ENCODE measurements around the gene KAT6B. TPM values are rescaled to one million over a fixed set of nuclear protein-coding genes. Genes with fewer than 3 reads are reported as not detected.
A peak's percentile ranks its signal among the peaks of the same experiment; 100 is the strongest.

The KAT6B gene
- total RNA-seq, 1 experiment from 2014 or later = 10.7 TPM

DNA sequence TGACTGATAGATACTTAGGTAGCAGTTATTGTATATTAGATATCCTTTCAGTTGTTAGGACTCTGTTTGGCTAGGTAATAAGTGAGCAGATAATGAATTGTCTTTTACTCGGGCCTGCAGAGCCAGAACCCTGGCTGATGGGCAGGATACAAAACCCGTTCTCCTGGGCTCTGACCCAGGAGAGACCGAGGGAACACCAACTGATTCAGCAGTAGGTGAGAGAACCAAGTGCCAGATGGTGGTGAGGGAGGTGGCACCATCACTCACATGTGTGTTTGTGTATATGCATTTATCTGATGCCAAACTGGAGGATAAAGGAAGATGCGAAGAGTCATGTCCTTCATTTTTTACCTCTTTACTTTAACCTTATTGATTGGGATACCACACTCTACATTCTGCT lies 169.4 kb downstream of the KAT6B start:
- Histone ChIP-seq H3K36me3 (no peaks in the 10 kb centered on the region; the same call in none of the 2 replicates), H3K27ac (no peak overlapping the region), H3K4me1 (replicated peaks) (no peaks in the 10 kb centered on the region), H3K4me3 (no peak overlapping the region), H3K9me3 (replicated peaks) (no peaks in the 10 kb centered on the region), H3K27me3 (replicated peaks) (no peaks in the 10 kb centered on the region)
- DNase-seq (ENCODE audit: low read depth in 1 of 2, low spot score in 2 of 2) = no peak

DNA sequence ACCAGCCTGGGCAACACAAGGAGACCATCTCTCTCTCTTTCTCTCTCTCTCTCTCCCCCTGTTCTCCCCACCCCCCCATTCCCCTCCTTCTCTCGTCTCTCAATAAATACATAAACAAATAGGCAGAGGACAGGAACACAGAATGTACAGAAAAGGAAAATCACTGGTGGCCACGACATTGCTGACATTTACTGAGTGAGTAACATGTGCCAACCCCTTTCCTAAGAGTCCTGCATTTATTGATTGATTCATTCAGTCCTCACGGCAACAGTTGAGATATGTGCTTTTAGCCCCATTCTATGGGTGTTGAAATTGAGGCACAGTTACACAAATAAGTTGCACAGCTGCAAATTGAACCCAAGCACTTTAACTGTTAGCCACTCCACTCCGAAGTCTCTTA lies 170.8 kb downstream of the KAT6B start:
- no peak for DNase-seq (ENCODE audit: low read depth in 1 of 2, low spot score in 2 of 2)
- Histone ChIP-seq H3K4me3 (no peak overlapping the region), H3K36me3 (no peaks in the 10 kb centered on the region; the same call in none of the 2 replicates), H3K9me3 (replicated peaks) (no peaks in the 10 kb centered on the region), H3K27ac (no peak overlapping the region), H3K4me1 (replicated peaks) (no peaks in the 10 kb centered on the region), H3K27me3 (replicated peaks) (no peaks in the 10 kb centered on the region)

DNA sequence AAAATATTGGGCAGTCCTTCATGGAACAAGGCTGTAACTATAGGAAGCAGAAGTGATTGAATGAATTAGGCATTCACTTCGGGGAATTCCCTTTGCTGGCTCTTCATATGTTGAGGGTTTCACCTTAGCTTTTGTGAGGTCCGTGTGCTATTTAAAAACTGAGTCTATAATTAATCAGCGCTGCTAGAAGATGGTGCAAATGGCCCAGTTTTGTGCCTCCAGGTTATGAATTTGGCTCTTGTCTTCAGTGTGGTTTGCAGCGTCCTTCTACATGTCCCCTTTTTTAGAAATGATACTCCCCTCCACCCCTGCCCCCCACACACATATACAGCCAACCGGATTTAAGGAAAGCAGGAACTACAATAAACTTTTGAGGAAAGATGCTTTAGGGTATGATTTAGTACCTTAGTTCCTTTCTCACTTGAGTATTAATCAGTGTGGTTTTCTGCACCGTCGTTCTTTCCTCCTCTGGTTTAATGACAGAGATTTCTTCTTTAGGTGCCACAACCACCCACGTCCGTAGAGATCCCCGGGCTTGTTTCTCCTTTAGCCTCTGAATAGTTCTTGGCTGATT lies 174.4 kb downstream of the KAT6B start:
- Histone ChIP-seq H3K27ac (no peak overlapping the region), H3K4me1 (replicated peaks) (no peaks in the 10 kb centered on the region), H3K36me3 (no peaks in the 10 kb centered on the region; the same call in 1 of the 2 replicates), H3K9me3 (replicated peaks) (no peaks in the 10 kb centered on the region), H3K4me3 (no peak overlapping the region), H3K27me3 (replicated peaks) (no peaks in the 10 kb centered on the region)
- no peak for DNase-seq (ENCODE audit: low read depth in 1 of 2, low spot score in 2 of 2)

DNA sequence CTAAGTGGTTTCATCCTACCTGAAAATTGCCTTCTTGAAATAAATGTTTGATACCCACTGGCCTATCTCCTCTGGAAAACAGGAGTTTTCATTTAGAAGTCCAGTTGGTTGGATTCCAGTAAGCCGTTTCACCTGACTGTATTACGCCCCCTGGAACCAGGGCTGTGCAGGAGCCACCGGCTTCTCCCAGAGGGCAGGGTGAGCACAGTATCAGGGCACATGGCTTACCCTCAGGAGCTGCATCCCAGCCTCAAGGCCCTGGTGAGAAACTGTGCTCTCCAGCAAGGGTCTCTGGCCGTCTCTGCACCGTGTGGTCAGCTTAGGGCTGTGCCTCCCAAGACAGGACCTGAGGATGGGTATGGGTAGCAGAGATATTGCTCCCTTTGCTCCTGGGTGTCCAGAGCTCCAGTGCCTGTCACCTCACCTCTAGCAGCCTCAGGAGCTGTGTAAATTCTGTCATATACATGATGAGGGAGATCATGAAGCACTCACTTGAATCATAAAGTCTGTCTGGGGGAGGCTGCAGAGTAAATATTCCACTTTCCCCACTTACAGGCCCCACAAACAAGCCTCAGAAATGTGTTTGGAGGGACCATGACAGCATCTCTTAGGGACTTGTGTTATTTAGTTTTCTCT lies 175.4 kb downstream of the KAT6B start:
- Histone ChIP-seq H3K27me3 (replicated peaks) (no peaks in the 10 kb centered on the region), H3K36me3 (no peaks in the 10 kb centered on the region; the same call in 1 of the 2 replicates), H3K4me1 (replicated peaks) (no peaks in the 10 kb centered on the region), H3K9me3 (replicated peaks) (no peaks in the 10 kb centered on the region), H3K4me3 (no peak overlapping the region), H3K27ac (no peak overlapping the region)
- DNase-seq (ENCODE audit: low read depth in 1 of 2, low spot score in 2 of 2) = no peak

DNA sequence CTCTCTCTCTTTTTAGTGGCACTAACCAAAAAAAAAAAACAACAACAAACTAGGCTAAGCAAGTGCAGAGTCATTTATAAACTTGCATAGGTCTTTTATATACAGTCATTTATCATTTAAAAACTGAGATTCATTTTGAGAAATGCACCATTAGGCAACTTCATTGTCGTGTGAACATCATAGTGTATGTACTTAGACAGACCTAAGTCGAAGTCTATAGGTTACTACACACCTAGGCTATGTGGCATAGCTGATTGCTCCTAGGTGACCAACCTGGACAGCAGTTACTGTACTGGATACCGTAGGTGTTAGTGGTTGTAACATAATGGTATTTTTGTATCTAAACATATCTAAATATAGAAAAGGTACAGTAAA lies 175.9 kb downstream of the KAT6B start:
- H3K4me1 ChIP-seq (replicated peaks) = no peaks in the 10 kb centered on the region
- no peaks in the 10 kb centered on the region for H3K27me3 ChIP-seq (replicated peaks)
- H3K9me3 ChIP-seq (replicated peaks) = no peaks in the 10 kb centered on the region
- H3K27ac ChIP-seq = no peak overlapping the region
- DNase-seq (ENCODE audit: low read depth in 1 of 2, low spot score in 2 of 2) = no peak
- H3K36me3 ChIP-seq = no peaks in the 10 kb centered on the region; the same call in 1 of the 2 replicates
- no peak overlapping the region for H3K4me3 ChIP-seq

DNA sequence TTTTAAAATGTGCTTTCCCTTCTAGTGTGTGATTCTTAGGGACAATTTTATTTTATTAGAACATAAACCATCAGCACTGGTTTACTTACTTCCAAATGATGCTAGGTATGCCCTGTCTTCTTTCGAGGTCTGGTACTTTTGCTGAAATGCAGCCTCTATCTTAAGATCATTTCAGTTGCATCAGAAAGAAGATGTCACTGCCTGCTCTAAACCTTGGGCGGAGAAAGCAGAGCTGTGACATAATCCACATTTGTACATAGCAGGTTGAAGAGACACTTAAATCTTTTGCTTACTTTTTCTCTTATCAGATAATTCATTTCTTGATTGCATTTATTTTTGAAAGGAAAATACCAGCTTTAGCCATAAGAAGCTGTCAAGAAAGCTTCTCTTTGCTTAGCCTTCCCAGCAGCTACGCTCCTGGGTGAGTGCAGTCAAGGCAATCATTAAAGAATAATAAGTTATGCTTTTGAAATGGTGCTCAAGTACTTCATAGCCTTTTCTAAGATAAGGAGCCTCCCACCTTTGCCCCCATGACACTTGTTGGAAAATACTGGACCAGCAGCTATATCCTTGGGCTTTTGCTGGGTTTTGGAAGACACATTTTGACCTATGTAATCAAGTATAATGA lies 176.7 kb downstream of the KAT6B start:
- H3K27me3 ChIP-seq (replicated peaks) = no peaks in the 10 kb centered on the region
- no peaks in the 10 kb centered on the region for H3K4me1 ChIP-seq (replicated peaks)
- no peaks in the 10 kb centered on the region for H3K9me3 ChIP-seq (replicated peaks)
- H3K27ac ChIP-seq = no peak overlapping the region
- no peak overlapping the region for H3K4me3 ChIP-seq
- DNase-seq (ENCODE audit: low read depth in 1 of 2, low spot score in 2 of 2) = no peak
- no peaks in the 10 kb centered on the region; the same call in 1 of the 2 replicates for H3K36me3 ChIP-seq

DNA sequence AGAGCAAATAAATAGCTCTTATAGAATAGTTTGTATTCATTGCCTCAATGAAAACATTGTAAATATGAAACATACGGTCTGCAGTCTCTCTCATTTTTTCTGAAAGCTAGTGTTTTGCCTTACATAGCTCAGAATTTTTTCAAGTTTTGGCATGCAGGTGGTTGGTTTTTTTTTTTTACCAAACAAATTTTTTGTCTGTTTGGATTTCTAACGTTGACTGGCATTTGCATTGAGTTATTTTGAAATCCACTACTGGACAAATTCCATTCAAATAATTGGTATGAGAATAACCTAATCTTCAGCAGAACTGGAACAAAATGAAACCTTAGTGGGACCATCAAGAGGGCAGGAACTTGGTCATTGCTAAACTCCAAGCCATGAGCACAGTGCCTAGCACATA lies 177.5 kb downstream of the KAT6B start:
- Histone ChIP-seq H3K36me3 (no peaks in the 10 kb centered on the region; the same call in 1 of the 2 replicates), H3K4me3 (no peak overlapping the region), H3K27me3 (replicated peaks) (no peaks in the 10 kb centered on the region), H3K4me1 (replicated peaks) (peaks cover under 1% of the 10 kb centered on the region; the same call in 1 of the 2 replicates), H3K9me3 (replicated peaks) (no peaks in the 10 kb centered on the region), H3K27ac (no peak overlapping the region)
- DNase-seq (ENCODE audit: low read depth in 1 of 2, low spot score in 2 of 2) = no peak

DNA sequence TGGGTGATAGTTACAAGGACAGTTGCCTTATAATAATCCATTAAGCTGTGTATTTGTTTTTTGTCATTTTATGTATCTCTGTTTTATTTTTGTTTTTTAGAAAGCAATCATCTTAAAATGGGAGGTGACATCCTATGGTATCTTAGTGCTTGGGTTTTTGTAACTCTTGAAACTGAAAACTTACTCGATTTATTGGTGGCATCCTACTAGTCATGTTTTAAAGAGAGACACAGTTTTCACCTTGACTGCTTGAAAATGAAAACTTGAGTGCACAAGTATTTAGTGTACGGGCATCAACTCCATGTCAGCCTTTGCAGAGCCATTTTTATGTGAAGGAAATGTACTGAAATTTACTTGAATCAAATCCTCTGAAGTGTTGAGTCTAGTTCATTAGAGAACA lies 181.2 kb downstream of the KAT6B start:
- no peak for DNase-seq (ENCODE audit: low read depth in 1 of 2, low spot score in 2 of 2)
- peaks cover 10% of the 10 kb centered on the region for H3K4me1 ChIP-seq (replicated peaks)
- no peaks in the 10 kb centered on the region for H3K36me3 ChIP-seq
- no peak overlapping the region for H3K4me3 ChIP-seq
- no peaks in the 10 kb centered on the region for H3K9me3 ChIP-seq (replicated peaks)
- H3K27me3 ChIP-seq (replicated peaks) = no peaks in the 10 kb centered on the region
- no peak overlapping the region for H3K27ac ChIP-seq

DNA sequence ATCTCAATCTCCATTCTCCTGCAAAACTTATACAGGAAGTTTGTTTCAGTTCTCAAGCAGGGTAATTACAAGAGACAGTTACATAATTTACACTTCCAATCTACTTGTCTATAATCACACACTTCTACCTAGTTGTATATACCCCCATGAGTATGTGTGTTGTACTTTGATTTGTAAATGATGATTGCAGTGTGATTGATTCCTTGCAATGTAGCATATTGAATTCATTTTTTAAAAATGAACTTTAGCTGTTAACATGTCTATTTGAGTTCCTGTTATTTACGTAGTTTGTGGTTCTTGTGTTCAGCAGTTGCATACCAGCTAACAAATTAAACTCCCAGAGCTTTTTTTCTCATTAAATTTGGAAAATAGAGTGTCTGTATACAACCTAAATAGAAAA lies 182.6 kb downstream of the KAT6B start:
- H3K4me3 ChIP-seq = no peak overlapping the region
- peaks cover 10% of the 10 kb centered on the region for H3K4me1 ChIP-seq (replicated peaks)
- no peaks in the 10 kb centered on the region for H3K27me3 ChIP-seq (replicated peaks)
- H3K9me3 ChIP-seq (replicated peaks) = no peaks in the 10 kb centered on the region
- no peaks in the 10 kb centered on the region for H3K36me3 ChIP-seq
- DNase-seq (ENCODE audit: low read depth in 1 of 2, low spot score in 2 of 2) = no peak
- H3K27ac ChIP-seq = no peak overlapping the region

DNA sequence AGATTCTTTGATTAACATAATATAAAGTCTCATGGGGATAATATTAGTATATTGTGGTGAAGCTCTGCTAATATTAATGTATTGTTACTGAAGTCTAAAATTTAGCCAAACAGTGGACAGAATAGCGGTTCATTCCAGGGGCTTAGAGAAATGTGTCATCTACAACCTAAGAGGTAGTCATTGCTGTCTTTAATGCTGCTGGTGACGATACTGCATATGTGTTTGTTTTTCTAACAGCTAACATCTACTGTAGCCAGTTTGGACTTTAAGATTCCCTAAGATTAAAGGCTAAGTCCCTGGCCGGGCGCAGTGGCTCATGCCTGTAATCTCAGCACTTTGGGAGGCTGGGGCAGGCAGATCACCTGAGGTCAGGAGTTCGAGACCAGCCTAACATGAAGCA lies 183.0 kb downstream of the KAT6B start:
- H3K4me3 ChIP-seq = no peak overlapping the region
- H3K27me3 ChIP-seq (replicated peaks) = no peaks in the 10 kb centered on the region
- peak in 1 of 2 experiments; percentile 22 for DNase-seq (ENCODE audit: low read depth in 1 of 2, low spot score in 2 of 2)
- H3K4me1 ChIP-seq (replicated peaks) = peaks cover 10% of the 10 kb centered on the region
- H3K9me3 ChIP-seq (replicated peaks) = no peaks in the 10 kb centered on the region
- H3K27ac ChIP-seq = no peak overlapping the region
- H3K36me3 ChIP-seq = no peaks in the 10 kb centered on the region

DNA sequence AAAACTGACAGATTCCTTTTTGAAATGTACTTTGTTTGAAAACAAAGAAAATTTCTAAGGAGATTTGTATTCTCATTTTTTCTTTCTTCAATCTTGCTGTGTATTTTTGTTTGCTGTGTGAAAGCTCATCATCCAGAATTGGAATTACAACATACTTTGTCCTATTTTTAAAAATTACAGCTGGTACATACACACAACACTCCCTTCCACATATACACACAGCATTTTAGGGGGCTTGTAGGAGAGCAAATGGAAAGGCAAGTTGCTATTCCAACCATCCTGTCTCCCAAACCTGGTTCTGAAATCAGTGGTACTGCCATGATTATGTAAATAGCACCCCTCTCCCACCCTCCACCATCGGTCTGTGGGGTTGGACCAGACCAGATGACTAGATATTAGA lies 184.0 kb downstream of the KAT6B start:
- H3K9me3 ChIP-seq (replicated peaks) = no peaks in the 10 kb centered on the region
- H3K36me3 ChIP-seq = no peaks in the 10 kb centered on the region
- no peak overlapping the region for H3K27ac ChIP-seq
- H3K4me1 ChIP-seq (replicated peaks) = peaks cover 10% of the 10 kb centered on the region
- no peak overlapping the region for H3K4me3 ChIP-seq
- H3K27me3 ChIP-seq (replicated peaks) = no peaks in the 10 kb centered on the region
- no peak for DNase-seq (ENCODE audit: low read depth in 1 of 2, low spot score in 2 of 2)

DNA sequence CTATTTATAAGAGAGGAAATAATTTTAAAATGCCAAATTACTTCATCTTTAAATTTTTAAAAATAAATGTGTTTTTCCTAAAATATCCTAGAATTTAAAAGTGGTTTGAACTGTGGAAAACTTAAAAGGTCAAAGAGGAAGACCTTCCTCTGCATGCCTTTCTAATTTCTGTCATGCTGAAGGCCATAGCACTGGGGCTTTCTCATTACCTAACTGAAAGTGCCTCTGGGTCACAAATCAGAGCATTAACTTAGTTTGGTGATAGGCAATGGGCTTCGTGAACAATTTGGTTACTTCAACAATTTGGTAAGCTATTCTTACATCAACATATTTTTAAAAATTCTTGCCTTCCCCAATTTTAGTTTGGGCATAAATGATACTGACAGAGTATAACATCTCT lies 184.8 kb downstream of the KAT6B start:
- no peaks in the 10 kb centered on the region for H3K9me3 ChIP-seq (replicated peaks)
- DNase-seq (ENCODE audit: low read depth in 1 of 2, low spot score in 2 of 2) = no peak
- H3K36me3 ChIP-seq = no peaks in the 10 kb centered on the region
- no peak overlapping the region for H3K4me3 ChIP-seq
- peaks cover 10% of the 10 kb centered on the region for H3K4me1 ChIP-seq (replicated peaks)
- no peaks in the 10 kb centered on the region for H3K27me3 ChIP-seq (replicated peaks)
- no peak overlapping the region for H3K27ac ChIP-seq

DNA sequence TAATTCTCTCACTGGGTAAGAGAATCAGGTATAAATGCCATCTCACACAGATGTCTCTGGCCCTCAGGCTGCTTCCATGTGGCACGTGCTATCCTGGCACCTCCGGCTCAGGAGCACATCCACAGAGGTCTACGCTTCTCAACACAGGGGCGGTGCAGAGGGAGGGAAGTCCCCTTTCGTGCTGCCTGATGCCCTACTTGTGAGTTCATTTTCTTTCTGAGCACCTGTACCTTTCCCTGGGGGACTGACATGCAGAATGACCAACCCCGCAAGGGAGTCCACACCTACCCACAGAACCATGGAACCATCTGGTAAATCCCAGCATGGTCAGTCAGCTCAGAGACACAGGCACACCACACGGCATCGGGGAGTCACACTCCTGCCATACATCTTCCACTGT lies 186.1 kb downstream of the KAT6B start:
- Histone ChIP-seq H3K27ac (no peak overlapping the region), H3K9me3 (replicated peaks) (no peaks in the 10 kb centered on the region), H3K4me3 (no peak overlapping the region), H3K27me3 (replicated peaks) (no peaks in the 10 kb centered on the region), H3K36me3 (no peaks in the 10 kb centered on the region), H3K4me1 (replicated peaks) (peaks cover 10% of the 10 kb centered on the region)
- no peak for DNase-seq (ENCODE audit: low read depth in 1 of 2, low spot score in 2 of 2)

DNA sequence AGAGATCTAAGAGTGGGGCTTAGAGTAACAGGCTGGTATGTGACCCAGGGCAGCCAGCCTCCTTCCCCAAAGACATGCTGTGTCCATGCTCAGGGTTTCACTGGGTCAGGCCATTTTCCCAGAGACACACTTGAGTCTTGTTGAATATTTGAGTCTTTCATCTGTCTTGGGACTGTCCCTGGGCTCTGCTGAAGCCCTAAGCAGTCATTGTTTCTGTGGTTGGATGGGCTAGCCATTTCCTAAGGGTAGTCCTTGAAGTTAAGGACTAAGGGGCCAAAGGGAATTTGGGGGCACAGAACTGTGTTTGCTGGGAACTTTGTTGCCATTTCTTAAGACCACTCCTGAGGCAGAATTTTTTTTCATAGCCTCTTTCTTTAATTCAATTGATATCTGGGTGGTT lies 186.6 kb downstream of the KAT6B start:
- Histone ChIP-seq H3K4me1 (replicated peaks) (peaks cover 10% of the 10 kb centered on the region), H3K4me3 (no peak overlapping the region), H3K36me3 (no peaks in the 10 kb centered on the region), H3K9me3 (replicated peaks) (no peaks in the 10 kb centered on the region), H3K27ac (no peak overlapping the region), H3K27me3 (replicated peaks) (no peaks in the 10 kb centered on the region)
- DNase-seq (ENCODE audit: low read depth in 1 of 2, low spot score in 2 of 2) = no peak

Data from SJSA1 (cell line).